ENCODE measurements around the gene ZNF521. TPM values are rescaled to one million over a fixed set of nuclear protein-coding genes. Genes with fewer than 3 reads are reported as not detected.

ZNF521 gene
- polyA plus RNA-seq (2013, experiment 1 of 2) = 18.0 TPM
- polyA plus RNA-seq (2013, experiment 2 of 2) = 24.3 TPM

- H3K4me1 ChIP-seq (ENCODE audit: insufficient read depth, low read length) = peaks cover 18% of the 10 kb centered on the region
- H3K9me3 ChIP-seq (ENCODE audit: insufficient read depth, low read depth, low read length) = no peaks in the 10 kb centered on the region
- peak within 1 kb of the TSS; percentile 84 for H3K9ac ChIP-seq (ENCODE audit: low read depth, low read length)
- peak within 1 kb of the TSS; percentile 77 for H3K27ac ChIP-seq (ENCODE audit: low read depth, low read length)
- no peaks in the 10 kb centered on the region for H3K36me3 ChIP-seq (ENCODE audit: insufficient read depth, low read length)
- peaks cover 71% of the 10 kb centered on the region for H3K27me3 ChIP-seq (ENCODE audit: insufficient read depth, low read length)
- under 1% methylated on average over 91 of the region's 91 CpGs for WGBS
- H3K4me3 ChIP-seq (ENCODE audit: low read length) = peak within 1 kb of the TSS; percentile 94
Measured at GRCh38 chr18:25351777-25352628, at the start of gene ZNF521. TSS of gene ZNF521 (minus strand) at chr18:25352166. CDS start at chr18:25350946, 1,220 bp downstream.

- Histone ChIP-seq H3K36me3 (ENCODE audit: insufficient read depth, low read length) (no peaks in the 10 kb centered on the region), H3K4me1 (ENCODE audit: insufficient read depth, low read length) (no peaks in the 10 kb centered on the region), H3K9me3 (ENCODE audit: insufficient read depth, low read depth, low read length) (peaks cover 7% of the 10 kb centered on the region; the same call in 1 of the 2 replicates), H3K27ac (ENCODE audit: low read depth, low read length) (no peak overlapping the region), H3K9ac (ENCODE audit: low read depth, low read length) (no peak overlapping the region), H3K27me3 (ENCODE audit: insufficient read depth, low read length) (no peaks in the 10 kb centered on the region; the same call in 1 of the 2 replicates), H3K4me3 (ENCODE audit: low read length) (no peak overlapping the region)
Measured at GRCh38 chr18:25399554-25399953, 47.6 kb upstream of the ZNF521 start.

- H3K36me3 ChIP-seq (ENCODE audit: insufficient read depth, low read length) = no peaks in the 10 kb centered on the region
- H3K9ac ChIP-seq (ENCODE audit: low read depth, low read length) = no peak overlapping the region
- H3K9me3 ChIP-seq (ENCODE audit: insufficient read depth, low read depth, low read length) = peaks cover 9% of the 10 kb centered on the region; the same call in 1 of the 2 replicates
- H3K27ac ChIP-seq (ENCODE audit: low read depth, low read length) = no peak overlapping the region
- H3K4me1 ChIP-seq (ENCODE audit: insufficient read depth, low read length) = no peaks in the 10 kb centered on the region
- H3K4me3 ChIP-seq (ENCODE audit: low read length) = no peak overlapping the region
- H3K27me3 ChIP-seq (ENCODE audit: insufficient read depth, low read length) = no peaks in the 10 kb centered on the region
Measured at GRCh38 chr18:25392192-25392591, 40.2 kb upstream of the ZNF521 start.

GRCh38 chr18:25373432-25374179 lies 21.6 kb upstream of the ZNF521 start:
- Histone ChIP-seq H3K4me3 (ENCODE audit: low read length) (no peak overlapping the region), H3K9me3 (ENCODE audit: insufficient read depth, low read depth, low read length) (no peaks in the 10 kb centered on the region), H3K9ac (ENCODE audit: low read depth, low read length) (no peak overlapping the region), H3K27me3 (ENCODE audit: insufficient read depth, low read length) (no peaks in the 10 kb centered on the region), H3K4me1 (ENCODE audit: insufficient read depth, low read length) (no peaks in the 10 kb centered on the region), H3K36me3 (ENCODE audit: insufficient read depth, low read length) (no peaks in the 10 kb centered on the region), H3K27ac (ENCODE audit: low read depth, low read length) (no peak overlapping the region)
- 93% methylated on average over 1 of the region's 2 CpGs for WGBS

- H3K27ac ChIP-seq (ENCODE audit: low read depth, low read length) = no peak overlapping the region
- H3K36me3 ChIP-seq (ENCODE audit: insufficient read depth, low read length) = no peaks in the 10 kb centered on the region
- no peak overlapping the region for H3K9ac ChIP-seq (ENCODE audit: low read depth, low read length)
- no peak overlapping the region for H3K4me3 ChIP-seq (ENCODE audit: low read length)
- H3K27me3 ChIP-seq (ENCODE audit: insufficient read depth, low read length) = no peaks in the 10 kb centered on the region
- 90% methylated on average over 5 of the region's 5 CpGs for WGBS
- no peaks in the 10 kb centered on the region for H3K4me1 ChIP-seq (ENCODE audit: insufficient read depth, low read length)
- H3K9me3 ChIP-seq (ENCODE audit: insufficient read depth, low read depth, low read length) = no peaks in the 10 kb centered on the region
Measured at GRCh38 chr18:25370391-25370790, 18.4 kb upstream of the ZNF521 start.

GRCh38 chr18:25365242-25365641 lies 13.3 kb upstream of the ZNF521 start:
- Histone ChIP-seq H3K4me1 (ENCODE audit: insufficient read depth, low read length) (no peaks in the 10 kb centered on the region), H3K9ac (ENCODE audit: low read depth, low read length) (no peak overlapping the region), H3K27me3 (ENCODE audit: insufficient read depth, low read length) (no peaks in the 10 kb centered on the region), H3K9me3 (ENCODE audit: insufficient read depth, low read depth, low read length) (no peaks in the 10 kb centered on the region), H3K36me3 (ENCODE audit: insufficient read depth, low read length) (no peaks in the 10 kb centered on the region), H3K27ac (ENCODE audit: low read depth, low read length) (no peak overlapping the region), H3K4me3 (ENCODE audit: low read length) (no peak overlapping the region)
- WGBS = 89% methylated on average over 3 of the region's 3 CpGs

- no peaks in the 10 kb centered on the region for H3K27me3 ChIP-seq (ENCODE audit: insufficient read depth, low read length)
- H3K27ac ChIP-seq (ENCODE audit: low read depth, low read length) = no peak overlapping the region
Measured at GRCh38 chr18:25364732-25365131, 12.8 kb upstream of the ZNF521 start.

GRCh38 chr18:25360301-25360899 lies 8.4 kb upstream of the ZNF521 start:
- Histone ChIP-seq H3K4me3 (ENCODE audit: low read length) (no peak overlapping the region), H3K27ac (ENCODE audit: low read depth, low read length) (no peak overlapping the region), H3K9ac (ENCODE audit: low read depth, low read length) (no peak overlapping the region), H3K4me1 (ENCODE audit: insufficient read depth, low read length) (no peaks in the 10 kb centered on the region), H3K36me3 (ENCODE audit: insufficient read depth, low read length) (no peaks in the 10 kb centered on the region), H3K27me3 (ENCODE audit: insufficient read depth, low read length) (peaks cover 11% of the 10 kb centered on the region; the same call in 1 of the 2 replicates), H3K9me3 (ENCODE audit: insufficient read depth, low read depth, low read length) (no peaks in the 10 kb centered on the region)
- WGBS = 91% methylated on average over 3 of the region's 5 CpGs

More at GRCh38 chr18:25364732-25365131, 12.8 kb upstream of the ZNF521 start:
- H3K9me3 ChIP-seq (ENCODE audit: insufficient read depth, low read depth, low read length) = no peaks in the 10 kb centered on the region
- no peaks in the 10 kb centered on the region for H3K4me1 ChIP-seq (ENCODE audit: insufficient read depth, low read length)
- no peak overlapping the region for H3K4me3 ChIP-seq (ENCODE audit: low read length)
- H3K9ac ChIP-seq (ENCODE audit: low read depth, low read length) = no peak overlapping the region
- no peaks in the 10 kb centered on the region for H3K36me3 ChIP-seq (ENCODE audit: insufficient read depth, low read length)

GRCh38 chr18:25353080-25353479 lies 1.1 kb upstream of the ZNF521 start:
- Histone ChIP-seq H3K4me3 (ENCODE audit: low read length) (peak overlapping the region; percentile 66), H3K9ac (ENCODE audit: low read depth, low read length) (peak overlapping the region; percentile 58; the same call in 1 of the 2 replicates), H3K36me3 (ENCODE audit: insufficient read depth, low read length) (no peaks in the 10 kb centered on the region), H3K27me3 (ENCODE audit: insufficient read depth, low read length) (peaks cover 60% of the 10 kb centered on the region), H3K4me1 (ENCODE audit: insufficient read depth, low read length) (peaks cover 16% of the 10 kb centered on the region), H3K27ac (ENCODE audit: low read depth, low read length) (no peak overlapping the region), H3K9me3 (ENCODE audit: insufficient read depth, low read depth, low read length) (no peaks in the 10 kb centered on the region)
- 91% methylated on average over 3 of the region's 4 CpGs for WGBS

- no peaks in the 10 kb centered on the region for H3K9me3 ChIP-seq (ENCODE audit: insufficient read depth, low read depth, low read length)
- peaks cover 65% of the 10 kb centered on the region for H3K27me3 ChIP-seq (ENCODE audit: insufficient read depth, low read length)
- H3K4me3 ChIP-seq (ENCODE audit: low read length) = peak overlapping the region; percentile 66
- 6% methylated on average over 6 of the region's 6 CpGs for WGBS
- no peak overlapping the region for H3K27ac ChIP-seq (ENCODE audit: low read depth, low read length)
- peak overlapping the region; percentile 58; the same call in 1 of the 2 replicates for H3K9ac ChIP-seq (ENCODE audit: low read depth, low read length)
- H3K36me3 ChIP-seq (ENCODE audit: insufficient read depth, low read length) = no peaks in the 10 kb centered on the region
- peaks cover 18% of the 10 kb centered on the region for H3K4me1 ChIP-seq (ENCODE audit: insufficient read depth, low read length)
Measured at GRCh38 chr18:25352629-25353005, 651 bp upstream of the ZNF521 start.

GRCh38 chr18:25351280-25351775 lies 638 bp downstream of the ZNF521 start:
- H3K27ac ChIP-seq (ENCODE audit: low read depth, low read length) = peak overlapping the region; percentile 77
- H3K9ac ChIP-seq (ENCODE audit: low read depth, low read length) = peak overlapping the region; percentile 84
- WGBS = 0% methylated on average over 12 of the region's 20 CpGs
- H3K36me3 ChIP-seq (ENCODE audit: insufficient read depth, low read length) = no peaks in the 10 kb centered on the region
- H3K9me3 ChIP-seq (ENCODE audit: insufficient read depth, low read depth, low read length) = no peaks in the 10 kb centered on the region
- peak overlapping the region; percentile 94 for H3K4me3 ChIP-seq (ENCODE audit: low read length)
- peaks cover 23% of the 10 kb centered on the region for H3K4me1 ChIP-seq (ENCODE audit: insufficient read depth, low read length)
- H3K27me3 ChIP-seq (ENCODE audit: insufficient read depth, low read length) = peaks cover 74% of the 10 kb centered on the region

Measured in HUES64 (cell line).